Neural progenitor cell (in vitro differentiated cells): ENCODE results near the gene INSIG1.

Experiments
- EZH2phosphoT487 ChIP-seq: fragments of 200-600 bp; sonication (generic); IDR thresholded peaks from 2 replicates; pipeline ENCODE4 v1.6.1; 2017; ENCODE audit warnings: antibody characterized with exemption
- TF ChIP-seq, protein P1 (sequence below): fragments of 200-600 bp; sonication (generic); IDR thresholded peaks from 2 replicates; pipeline ENCODE4 v1.5.1; 2017; ENCODE audit warnings: antibody characterized with exemption, mild to moderate bottlenecking

DNA sequence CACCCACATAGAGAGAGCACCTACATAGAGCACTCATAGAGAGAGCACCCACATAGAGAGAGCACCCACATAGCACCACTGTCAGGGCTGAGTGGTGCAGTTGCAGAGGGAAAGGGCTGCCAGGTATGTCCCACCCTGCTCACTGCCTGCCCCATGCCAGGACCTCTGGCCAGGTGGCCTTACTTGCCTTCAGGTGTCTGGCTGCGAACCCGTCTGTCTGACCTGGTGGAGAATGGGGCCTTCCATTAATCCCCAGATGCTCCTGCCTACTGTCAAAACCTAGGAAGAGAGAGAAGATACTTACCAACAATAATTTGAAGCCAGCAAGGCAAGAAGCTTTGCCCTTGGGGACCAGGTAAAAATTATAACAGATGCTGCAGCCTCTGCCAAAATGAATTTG is 51.1 kb downstream of the INSIG1 start:
- TF ChIP-seq, protein P1, sequence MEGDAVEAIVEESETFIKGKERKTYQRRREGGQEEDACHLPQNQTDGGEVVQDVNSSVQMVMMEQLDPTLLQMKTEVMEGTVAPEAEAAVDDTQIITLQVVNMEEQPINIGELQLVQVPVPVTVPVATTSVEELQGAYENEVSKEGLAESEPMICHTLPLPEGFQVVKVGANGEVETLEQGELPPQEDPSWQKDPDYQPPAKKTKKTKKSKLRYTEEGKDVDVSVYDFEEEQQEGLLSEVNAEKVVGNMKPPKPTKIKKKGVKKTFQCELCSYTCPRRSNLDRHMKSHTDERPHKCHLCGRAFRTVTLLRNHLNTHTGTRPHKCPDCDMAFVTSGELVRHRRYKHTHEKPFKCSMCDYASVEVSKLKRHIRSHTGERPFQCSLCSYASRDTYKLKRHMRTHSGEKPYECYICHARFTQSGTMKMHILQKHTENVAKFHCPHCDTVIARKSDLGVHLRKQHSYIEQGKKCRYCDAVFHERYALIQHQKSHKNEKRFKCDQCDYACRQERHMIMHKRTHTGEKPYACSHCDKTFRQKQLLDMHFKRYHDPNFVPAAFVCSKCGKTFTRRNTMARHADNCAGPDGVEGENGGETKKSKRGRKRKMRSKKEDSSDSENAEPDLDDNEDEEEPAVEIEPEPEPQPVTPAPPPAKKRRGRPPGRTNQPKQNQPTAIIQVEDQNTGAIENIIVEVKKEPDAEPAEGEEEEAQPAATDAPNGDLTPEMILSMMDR: no peak
- no peak for TF ChIP-seq EZH2phosphoT487
